NCI-H2196 treated with DMSO at 0.1 percent for 48 hours (cell line): ENCODE measurements around the gene ATP5MC2.
"Not testable (repeated sequence)": the region's sequence is repeated elsewhere in the genome, so short reads cannot be mapped to it uniquely, and the experiment has no call there.

ENCODE experiments used
- DNase-seq: peaks from one replicate; lab custom pipeline; 2025; ENCODE audit not compliant: unreplicated experiment; lab: John Stamatoyannopoulos, UW

Gene ATP5MC2

DNA sequence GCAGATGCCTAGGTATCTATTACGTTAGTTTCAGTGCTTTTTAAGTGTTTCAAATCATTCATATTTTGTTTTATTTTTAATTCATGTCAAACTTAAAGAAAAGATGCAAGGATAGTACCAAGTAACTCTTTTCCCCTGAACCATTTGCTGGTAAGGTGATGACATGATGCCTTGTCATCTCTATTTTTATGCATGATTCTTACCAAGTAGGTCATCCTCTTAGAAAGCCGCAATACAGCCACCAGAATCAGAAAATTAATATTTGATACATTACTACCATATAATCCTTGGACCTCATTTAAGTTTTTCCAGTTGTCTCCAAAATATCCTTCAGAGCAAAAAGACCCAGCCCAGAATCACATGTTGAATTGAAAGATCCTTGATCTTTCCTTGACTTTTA, 22.3 kb downstream of the ATP5MC2 start:
- DNase-seq = no peak

DNA sequence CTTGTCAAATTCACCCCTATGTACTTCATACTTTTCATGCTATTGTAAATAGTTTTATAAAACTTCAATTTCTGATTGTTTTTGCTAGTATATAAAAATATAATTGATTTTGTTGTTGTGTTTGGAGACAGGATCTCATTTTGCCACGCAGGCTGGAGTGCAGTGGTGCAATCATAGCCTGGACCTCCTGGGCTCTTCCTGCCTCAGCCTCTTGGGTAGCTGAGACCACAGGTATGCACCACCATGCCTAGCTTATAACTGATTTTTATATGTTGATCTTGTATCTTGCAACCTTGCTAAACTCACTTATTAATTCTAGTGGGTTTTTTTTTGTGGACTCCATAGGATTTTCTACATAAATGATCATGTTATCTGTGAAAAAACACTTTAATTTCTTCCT, 23.5 kb downstream of the ATP5MC2 start:
- DNase-seq = no peak

DNA sequence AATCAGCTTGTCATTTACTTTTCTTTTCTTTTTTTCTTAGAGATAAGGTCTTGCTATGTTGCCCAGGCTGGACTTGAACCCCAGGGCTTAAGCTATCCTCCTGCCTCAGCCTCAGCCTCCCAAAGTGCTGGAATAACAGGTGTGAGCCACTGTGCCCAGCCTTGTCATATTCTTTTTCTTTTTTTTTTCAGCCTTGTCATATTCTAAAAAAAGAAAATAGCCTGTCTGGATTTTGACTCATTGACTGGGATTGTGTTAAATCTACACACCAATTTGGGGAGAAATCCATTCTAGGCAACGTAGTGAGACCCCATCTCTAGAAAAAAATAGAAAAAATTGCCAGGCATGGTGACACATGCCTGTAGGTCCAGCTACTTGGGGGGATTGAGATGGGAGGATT, 24.1 kb downstream of the ATP5MC2 start:
- no peak for DNase-seq

DNA sequence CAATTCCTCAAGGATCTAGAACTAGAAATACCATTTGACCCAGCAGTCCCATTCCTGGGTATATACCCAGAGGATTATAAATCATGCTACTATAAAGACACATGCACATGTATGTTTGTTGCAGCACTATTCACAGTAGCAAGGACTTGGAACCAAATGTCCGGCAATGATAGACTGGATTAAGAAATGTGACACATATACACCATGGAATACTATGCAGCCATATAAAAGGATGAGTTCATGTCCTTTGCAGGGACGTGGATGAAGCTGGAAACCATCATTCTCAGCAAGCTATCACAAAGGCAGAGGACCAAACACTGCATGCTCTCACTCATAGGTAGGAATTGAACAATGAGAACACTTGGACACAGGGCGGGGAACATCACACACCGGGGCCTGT, 29.6 kb downstream of the ATP5MC2 start:
- DNase-seq = not testable (repeated sequence)

DNA sequence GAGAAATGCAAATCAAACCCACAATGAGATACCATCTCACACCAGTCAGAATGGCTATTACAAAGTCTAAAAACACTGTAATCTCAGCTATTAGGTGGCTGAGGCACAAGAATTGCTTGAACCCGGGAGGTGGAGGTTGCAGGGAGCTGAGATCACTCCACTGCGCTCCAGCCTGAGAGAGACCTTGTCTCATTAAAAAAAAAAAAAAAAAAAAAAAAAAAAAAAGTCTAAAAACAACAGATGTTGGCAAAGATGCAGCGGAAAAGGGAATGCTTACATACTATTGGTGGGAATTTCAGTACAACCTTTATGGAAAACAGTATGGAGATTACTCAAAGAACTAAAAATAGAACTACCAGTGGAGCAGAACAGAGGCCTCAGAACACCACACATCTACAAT, 30.7 kb downstream of the ATP5MC2 start:
- no peak for DNase-seq

DNA sequence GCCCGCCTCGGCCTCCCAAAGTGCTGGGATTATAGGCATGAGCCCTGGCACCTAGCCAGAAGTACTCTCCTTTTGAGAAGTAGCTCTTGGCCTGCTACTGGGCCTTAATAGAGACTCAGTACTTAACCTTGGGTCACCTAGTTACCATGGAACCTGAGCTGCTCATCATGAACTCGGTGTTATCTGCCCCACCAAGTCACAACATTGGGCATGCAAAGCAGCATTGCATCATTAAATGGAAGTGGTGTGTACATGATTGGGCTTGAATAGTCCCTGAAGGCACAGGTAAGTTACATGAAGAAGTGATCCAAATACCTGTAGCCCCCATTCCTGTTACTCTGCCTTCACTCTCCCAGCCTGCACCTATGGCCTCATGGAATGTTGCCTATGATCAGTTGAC, 31.8 kb downstream of the ATP5MC2 start:
- no peak for DNase-seq

DNA sequence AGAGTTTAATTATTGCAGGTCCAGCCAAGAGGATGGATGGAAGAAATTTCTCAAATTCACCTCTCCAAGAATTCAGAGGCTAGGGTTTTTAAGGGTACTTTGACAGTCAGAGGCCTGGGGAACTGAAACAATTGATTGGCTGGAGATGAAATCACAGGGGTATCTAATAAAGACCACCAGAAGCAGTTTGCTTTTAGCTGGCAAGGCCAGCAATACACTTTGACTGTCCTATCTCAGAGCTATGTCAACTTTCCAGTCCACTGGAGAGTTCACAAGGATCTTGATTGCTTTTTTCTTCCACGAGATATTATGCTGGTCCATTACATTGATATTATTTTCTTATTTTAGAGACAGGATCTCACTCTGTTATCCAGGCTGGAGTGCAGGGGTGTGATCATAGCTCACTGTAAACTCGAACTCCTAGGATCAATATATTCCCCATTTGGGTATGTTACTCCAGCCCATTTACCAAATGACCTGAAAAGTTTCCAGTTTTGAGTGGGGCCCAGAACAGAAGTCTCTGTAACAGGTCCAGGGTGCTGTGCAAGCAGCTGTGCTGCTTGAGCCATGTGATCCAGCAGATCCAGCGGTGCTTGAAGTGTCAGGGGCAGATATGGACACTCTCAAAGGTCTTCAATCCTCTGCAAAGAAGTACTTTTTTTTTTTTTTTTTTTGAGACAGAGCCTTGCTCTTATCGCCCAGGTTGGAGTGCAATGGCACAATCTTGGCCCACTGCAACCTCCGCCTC, 32.5 kb downstream of the ATP5MC2 start:
- no peak for DNase-seq

DNA sequence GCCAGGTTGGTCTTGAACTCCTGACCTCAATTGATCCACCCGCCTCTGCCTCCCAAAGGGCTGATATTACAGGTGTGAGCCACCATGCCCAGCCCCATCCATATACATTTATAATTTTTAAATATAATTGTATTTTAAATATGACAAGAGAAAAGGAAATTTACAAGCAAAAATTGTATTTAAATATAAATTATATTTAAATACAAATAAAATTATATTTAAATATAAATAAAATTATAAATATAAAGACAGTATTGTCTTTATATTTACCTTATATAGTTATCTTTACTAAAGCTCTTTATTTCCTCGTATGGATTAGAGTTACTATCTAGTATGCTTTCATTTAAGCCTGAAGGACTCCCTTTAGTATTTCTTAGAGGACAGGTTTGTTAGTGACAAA, 37.8 kb downstream of the ATP5MC2 start:
- no peak for DNase-seq

DNA sequence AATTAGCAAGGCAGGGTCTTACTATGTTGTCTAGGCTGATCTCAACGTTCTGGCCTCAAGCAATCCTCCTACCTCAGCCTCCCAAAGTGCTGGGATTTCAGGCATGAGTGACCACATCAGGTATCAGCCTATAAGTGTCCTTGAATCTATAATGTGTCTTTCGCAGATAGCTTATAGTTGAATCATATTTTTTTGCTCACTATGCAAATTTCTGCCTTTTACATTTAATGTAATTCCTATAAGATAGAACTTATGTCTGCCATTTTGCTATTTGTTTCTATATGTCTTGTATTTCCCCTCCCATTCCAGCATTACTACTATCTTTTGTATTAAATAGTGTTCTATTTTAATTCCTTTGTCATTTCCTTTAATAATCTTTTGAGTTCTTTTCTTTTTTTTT, 39.2 kb downstream of the ATP5MC2 start:
- DNase-seq = no peak

DNA sequence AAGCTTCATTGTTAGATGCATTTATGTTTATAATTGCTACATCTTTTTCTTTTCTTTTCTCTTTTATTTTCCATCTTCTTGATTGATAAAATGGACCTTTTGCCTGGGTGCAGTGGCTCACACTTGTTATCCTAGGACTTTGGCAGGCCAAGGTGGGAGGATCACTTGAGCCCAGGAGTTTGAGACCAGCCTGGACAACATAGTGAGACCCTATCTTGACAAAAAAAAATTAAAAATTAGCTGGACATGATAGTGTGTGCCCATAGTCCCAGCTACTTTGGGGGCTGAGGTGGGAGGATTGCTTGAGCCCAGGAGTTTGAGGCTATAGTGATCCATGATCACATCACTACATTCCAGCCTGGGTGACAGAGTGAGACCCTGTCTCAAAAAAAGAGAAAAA, 40.2 kb downstream of the ATP5MC2 start:
- DNase-seq = not testable (repeated sequence)

DNA sequence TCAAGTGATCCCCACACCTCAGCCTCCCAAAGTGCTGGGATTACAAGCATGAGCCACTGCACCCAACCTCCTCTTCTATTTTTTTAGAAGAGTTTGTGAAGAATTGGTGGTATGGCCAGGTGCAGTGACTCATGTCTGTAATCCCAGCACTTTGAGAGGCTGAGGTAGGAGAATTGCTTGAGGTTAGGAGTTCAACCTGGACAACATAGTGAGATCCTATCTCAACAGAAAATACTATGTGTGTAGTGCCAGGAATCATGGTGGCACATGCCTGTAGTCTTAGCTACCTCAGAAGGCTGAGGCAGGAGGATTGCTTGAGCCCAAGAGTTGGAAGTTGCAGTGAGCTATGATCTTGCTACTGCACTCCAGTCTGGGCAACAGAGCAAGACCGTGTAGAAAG, 44.2 kb downstream of the ATP5MC2 start:
- DNase-seq = no peak

DNA sequence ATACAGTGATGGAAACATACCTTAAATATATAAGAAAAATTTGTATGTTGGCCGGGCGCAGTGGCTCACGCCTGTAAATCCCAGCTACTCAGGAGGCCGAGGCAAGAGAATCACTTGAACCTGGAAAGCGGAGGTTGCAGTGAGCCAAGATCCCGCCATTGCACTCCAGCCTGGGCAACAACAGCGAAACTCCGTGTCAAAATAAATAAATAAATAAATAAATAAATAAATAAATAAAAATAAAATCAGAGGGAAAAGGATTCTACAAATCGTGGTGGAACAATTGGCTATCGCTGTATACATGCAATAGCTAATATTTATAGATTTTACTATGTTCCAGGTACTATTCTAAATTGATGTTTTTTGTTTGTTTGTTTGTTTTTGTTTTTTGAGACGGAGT, 48.0 kb downstream of the ATP5MC2 start:
- DNase-seq = no peak

DNA sequence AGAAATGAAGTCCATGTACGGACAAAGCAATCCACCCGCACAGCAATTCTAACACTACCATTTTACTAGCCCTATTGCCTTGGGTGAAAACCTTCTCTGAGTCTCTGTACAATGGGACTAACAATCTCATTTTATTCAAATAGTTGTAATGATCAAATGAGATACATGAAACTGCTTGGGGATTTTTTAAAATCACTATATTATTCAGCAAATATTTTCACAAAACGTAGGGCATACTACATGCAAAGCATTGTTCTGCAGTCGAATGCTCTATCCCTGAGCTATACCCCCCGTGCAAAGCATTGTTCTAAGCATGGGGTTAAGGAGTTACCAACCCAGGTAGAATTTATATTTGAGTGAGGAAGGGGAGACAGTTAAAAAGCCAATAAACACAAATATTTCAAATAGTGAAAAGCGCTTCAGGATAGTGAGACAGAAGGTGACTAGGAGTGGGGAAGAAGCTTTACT, 49.1 kb downstream of the ATP5MC2 start:
- DNase-seq = no peak

DNA sequence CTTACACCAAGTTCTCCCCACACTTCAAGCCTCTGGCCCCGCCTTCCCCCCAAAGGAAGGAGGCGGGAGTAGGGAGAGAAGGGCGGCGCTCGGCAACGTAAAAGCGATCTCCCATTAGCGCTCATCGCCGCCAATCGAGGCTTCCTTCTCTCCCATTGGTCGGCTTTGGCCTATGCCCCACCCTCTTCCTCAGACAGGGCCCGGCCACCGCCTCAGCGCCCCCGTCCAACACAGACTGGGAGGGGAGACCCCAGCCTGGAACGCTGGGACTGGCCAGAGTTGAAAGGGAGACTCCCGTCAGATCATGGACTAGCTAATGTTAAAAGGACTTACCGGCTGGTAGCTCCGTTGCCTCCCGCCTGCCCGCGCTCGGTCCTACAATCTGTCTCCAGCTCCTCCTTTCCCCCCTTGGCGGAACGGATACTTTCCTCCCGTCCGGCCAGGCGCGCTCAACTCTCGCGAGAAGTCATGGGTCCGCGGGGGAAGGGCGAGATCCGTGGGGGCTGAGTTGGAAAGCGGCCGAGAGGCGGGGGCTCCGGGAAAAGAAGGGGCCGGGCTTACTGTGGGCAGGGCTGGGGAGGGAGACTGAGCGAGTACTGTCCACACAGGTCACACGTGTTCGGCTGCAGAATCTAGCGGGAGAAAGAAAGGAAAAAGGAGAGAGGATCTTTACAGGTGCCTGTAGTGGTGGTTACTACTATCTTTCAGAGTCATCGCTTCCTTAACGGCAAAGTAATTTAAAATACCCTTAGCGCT, 49.8 kb downstream of the ATP5MC2 start, which contains the start of gene ATF7:
Gene ATF7 (minus strand): TSS at position 437 of the 756 bp plus-strand sequence. CDS start 25,382 bp downstream, outside the sequence.
- peak; percentile 95 for DNase-seq

DNA sequence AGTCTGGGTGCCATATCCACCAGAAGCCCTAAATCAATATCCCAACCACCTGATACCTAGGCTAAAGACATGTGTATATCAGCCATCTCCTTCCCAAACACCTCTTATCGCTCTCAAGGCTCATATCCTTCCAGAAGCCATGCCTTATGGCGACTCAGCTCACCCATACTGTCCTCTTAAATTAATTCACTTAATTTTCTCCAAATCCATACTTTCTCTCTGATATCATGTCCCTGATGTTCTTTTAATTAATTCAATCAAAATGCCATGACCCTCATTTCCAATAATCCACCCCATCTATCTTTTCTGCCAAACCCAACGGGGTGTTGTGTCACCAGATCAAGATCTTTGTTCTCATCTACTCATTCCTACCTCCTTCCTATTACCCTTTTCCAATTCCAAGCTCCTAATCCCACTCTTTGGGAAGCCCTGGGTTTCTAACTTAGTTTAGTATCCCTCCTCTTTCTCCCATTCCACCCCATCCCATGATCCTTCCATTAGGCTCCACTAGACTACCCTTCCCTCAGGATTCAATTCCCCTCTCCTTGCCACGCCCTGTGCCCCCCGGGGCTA, 50.4 kb downstream of the ATP5MC2 start:
- DNase-seq = no peak

DNA sequence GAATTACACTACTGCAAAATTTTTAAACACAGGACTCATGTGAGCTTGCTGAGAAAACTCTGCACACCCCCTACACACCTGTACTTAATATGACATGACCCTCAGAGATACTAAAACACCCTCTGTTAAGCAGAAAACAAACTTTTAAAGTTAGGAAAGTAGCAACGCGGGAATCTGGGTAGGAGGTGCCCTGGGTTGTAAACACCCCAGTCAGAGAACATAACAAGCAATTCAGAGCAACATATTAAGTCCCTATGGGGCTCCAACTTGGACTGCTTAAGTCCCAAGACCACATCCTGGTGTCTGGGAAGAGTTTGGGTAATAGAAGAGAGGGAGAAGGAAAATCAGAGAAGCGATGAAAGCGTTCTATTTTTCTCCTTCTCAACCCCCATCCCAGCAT, 50.9 kb downstream of the ATP5MC2 start:
- DNase-seq = no peak

DNA sequence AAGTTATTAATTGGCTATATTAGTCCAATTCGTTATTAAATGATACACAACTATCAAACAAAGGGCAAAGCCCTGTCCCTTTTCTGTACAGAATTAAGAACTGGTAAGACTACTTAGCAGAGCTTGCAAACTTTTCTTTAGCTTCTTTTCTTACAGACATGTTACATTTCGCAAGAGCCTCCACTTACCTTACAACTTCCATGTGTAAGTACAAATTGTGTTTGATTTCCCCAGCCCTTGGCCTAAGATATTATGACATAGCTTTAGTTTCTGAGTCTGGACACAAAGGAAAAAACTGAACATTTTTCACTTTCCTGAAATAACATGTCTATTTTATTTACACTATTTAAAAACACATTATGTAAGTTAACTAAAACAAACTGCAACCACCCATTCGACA, 51.4 kb downstream of the ATP5MC2 start:
- no peak for DNase-seq

DNA sequence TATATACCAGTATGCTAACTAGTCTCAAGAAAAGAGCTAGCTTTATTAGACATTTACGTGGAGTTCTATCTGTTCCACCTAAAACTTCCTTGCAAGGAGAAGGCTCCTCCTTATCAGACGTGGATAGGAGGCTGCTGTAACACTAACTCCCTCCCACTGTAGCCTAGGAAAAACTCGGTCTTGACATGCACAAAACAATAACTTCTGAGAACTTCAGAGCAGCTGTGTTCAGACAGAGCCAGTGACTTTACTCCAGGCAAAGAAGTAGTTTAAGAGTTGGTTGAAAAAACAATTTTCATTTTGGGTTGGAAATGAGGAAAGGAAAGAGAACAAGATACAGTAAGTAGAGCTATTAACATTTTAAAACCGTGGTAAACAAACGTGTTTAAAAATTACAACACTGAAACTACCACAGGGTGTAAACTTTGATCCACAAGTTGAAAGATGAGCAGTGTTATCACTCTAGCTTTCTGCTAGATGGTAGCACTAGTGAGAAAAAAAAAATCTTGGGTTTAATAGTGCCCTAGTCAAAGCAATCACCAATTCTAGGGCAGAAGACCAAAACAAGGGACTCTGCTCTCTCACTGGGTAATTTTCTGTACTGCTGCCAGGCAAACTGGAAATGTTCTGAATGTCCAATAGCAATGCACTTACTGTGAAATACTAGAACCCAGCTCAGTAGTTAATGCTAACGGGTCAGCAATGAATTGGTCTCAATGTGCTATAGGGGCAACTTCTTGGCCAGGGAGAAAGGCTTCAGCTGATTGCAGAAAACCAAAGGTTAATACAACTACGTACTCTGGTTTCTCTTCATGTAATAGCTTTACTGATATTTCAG, 52.1 kb downstream of the ATP5MC2 start:
- DNase-seq = no peak

DNA sequence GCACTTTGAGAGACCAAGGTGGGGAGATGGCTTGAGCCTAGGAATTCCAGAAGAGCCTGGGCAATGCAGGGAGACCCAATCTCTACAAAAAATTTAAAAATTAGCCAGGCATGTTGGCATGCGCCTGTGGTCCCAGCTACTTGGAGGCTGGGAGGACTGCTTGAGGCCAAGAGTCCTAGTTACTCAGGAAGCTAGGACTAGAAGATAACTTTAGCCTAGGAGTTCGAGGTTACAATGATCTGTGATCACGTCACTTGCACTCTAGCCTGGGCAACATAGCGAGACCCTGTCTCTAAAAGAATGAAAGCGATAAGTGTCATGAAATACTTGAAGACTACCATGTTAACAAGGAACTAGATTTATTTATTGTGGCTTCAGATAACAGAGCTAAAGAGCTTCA, 53.2 kb downstream of the ATP5MC2 start:
- DNase-seq = no peak

DNA sequence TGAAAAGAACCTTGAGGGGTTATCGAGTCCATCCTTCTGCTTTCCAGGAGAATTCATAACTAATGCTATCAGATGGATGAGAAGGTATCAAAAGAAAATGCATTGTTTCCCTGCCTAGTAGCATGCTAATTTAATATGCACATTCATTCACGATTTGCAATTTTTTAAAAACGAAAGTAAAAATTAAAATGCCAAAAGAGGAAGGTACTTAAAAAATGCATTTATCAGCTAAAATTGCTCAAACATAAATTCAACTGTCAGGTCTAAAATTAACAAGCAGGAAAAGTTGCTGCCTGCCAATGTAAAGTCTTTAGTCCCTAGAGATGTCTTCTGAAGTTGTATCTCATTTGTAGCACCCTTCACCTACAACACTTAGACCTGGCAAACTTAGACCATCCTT, 57.6 kb downstream of the ATP5MC2 start:
- DNase-seq = no peak

DNA sequence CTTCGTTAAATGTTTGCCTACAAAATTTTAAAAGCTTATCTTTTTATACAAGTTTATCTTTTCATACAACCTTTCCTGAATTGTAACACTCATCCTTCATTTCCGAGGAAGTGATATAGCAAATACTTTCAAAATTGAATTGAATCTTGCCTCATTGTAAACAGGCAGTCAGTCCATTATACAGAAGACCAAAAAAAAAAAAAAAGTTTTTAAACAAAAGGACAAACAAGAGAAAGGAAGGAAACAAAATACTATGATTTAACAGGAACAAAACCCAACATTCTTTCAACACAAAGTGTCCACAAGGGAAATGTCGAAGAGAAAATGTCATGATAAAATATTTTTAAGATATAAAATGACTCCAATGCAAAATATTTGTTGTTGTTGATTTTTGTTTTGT, 58.2 kb downstream of the ATP5MC2 start:
- DNase-seq = no peak
